ENCODE data around the gene MIA.

GRCh38 chr19:40809358-40810086, 34.2 kb downstream of the MIA start:
- TF ChIP-seq EZH2 (IDR thresholded peaks at IDR 0.05; ENCODE audit: low read length, missing control alignments), result no peak
- TF ChIP-seq, protein P1, sequence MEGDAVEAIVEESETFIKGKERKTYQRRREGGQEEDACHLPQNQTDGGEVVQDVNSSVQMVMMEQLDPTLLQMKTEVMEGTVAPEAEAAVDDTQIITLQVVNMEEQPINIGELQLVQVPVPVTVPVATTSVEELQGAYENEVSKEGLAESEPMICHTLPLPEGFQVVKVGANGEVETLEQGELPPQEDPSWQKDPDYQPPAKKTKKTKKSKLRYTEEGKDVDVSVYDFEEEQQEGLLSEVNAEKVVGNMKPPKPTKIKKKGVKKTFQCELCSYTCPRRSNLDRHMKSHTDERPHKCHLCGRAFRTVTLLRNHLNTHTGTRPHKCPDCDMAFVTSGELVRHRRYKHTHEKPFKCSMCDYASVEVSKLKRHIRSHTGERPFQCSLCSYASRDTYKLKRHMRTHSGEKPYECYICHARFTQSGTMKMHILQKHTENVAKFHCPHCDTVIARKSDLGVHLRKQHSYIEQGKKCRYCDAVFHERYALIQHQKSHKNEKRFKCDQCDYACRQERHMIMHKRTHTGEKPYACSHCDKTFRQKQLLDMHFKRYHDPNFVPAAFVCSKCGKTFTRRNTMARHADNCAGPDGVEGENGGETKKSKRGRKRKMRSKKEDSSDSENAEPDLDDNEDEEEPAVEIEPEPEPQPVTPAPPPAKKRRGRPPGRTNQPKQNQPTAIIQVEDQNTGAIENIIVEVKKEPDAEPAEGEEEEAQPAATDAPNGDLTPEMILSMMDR (conservative IDR thresholded peaks at IDR 0.05 in 1 of 2, IDR thresholded peaks at IDR 0.05 in 1 of 2; ENCODE audit: low read depth in 1 of 2, low read length in 2 of 2), result no peak

Measured in fibroblast of lung (primary cell).